HUES64 (cell line): ENCODE data around the gene MAP7.
"Not testable (repeated sequence)": the region's sequence is repeated elsewhere in the genome, so short reads cannot be mapped to it uniquely, and the experiment has no call there.

Experiments
- H3K27ac ChIP-seq: 2 replicates; pipeline ENCODE4 v1.7.0; 2013; ENCODE audit warnings: low read depth, low read length, inconsistent platforms
- H3K27me3 ChIP-seq: 2 replicates; pipeline ENCODE4 v1.6.1; 2013; ENCODE audit warnings: mild to moderate bottlenecking, low read length; ENCODE audit not compliant: insufficient read depth
- H3K36me3 ChIP-seq: 2 replicates; pipeline ENCODE4 v1.6.1; 2013; ENCODE audit warnings: mild to moderate bottlenecking, low read length; ENCODE audit not compliant: insufficient read depth
- H3K4me1 ChIP-seq: 2 replicates; pipeline ENCODE4 v1.6.1; 2013; ENCODE audit warnings: mild to moderate bottlenecking, low read length, moderate library complexity; ENCODE audit not compliant: insufficient read depth
- H3K4me3 ChIP-seq: 2 replicates; pipeline ENCODE4 v1.5.1; 2013; ENCODE audit warnings: mild to moderate bottlenecking, low read length, moderate library complexity
- H3K9ac ChIP-seq: 2 replicates; pipeline ENCODE4 v1.6.1; 2013; ENCODE audit warnings: mild to moderate bottlenecking, low read depth, low read length
- H3K9me3 ChIP-seq: 2 replicates; pipeline ENCODE4 v1.6.1; 2013; ENCODE audit warnings: low read depth, low read length; ENCODE audit not compliant: insufficient read depth
- WGBS: fragments of 150-250, 120-280 bp; methylation state at CpG from one replicate; pipeline ENCODE4 v1.1.7; 2013; ENCODE audit warnings: missing lambda C conversion rate; 5-methylcytosine and 5-hydroxymethylcytosine counted together

The MAP7 gene

GRCh38 chr6:136438441-136438840, 111.8 kb downstream of the MAP7 start:
- Histone ChIP-seq H3K4me1 (peaks cover 66% of the 10 kb centered on the region), H3K4me3 (no peak overlapping the region), H3K9me3 (no peaks in the 10 kb centered on the region), H3K27me3 (no peaks in the 10 kb centered on the region), H3K27ac (no peak overlapping the region), H3K9ac (no peak overlapping the region), H3K36me3 (no peaks in the 10 kb centered on the region)
- 40% methylated on average over 1 of the region's 3 CpGs for WGBS

- Histone ChIP-seq H3K27ac (no peak overlapping the region), H3K4me3 (no peak overlapping the region), H3K9me3 (no peaks in the 10 kb centered on the region), H3K9ac (no peak overlapping the region), H3K27me3 (no peaks in the 10 kb centered on the region), H3K36me3 (no peaks in the 10 kb centered on the region), H3K4me1 (peaks cover 69% of the 10 kb centered on the region)
- WGBS = 94% methylated on average over 3 of the region's 3 CpGs
Measured at GRCh38 chr6:136437246-136437645, 113.0 kb downstream of the MAP7 start.

- Histone ChIP-seq H3K4me3 (peak overlapping the region; percentile 4; the same call in 1 of the 2 replicates), H3K9me3 (no peaks in the 10 kb centered on the region), H3K27ac (peak overlapping the region; percentile 84), H3K9ac (no peak overlapping the region), H3K4me1 (peaks cover 60% of the 10 kb centered on the region), H3K27me3 (no peaks in the 10 kb centered on the region), H3K36me3 (no peaks in the 10 kb centered on the region)
- WGBS = 75% methylated on average over 2 of the region's 2 CpGs
Measured at GRCh38 chr6:136435101-136435500, 115.1 kb downstream of the MAP7 start.

GRCh38 chr6:136431306-136431705, 118.9 kb downstream of the MAP7 start:
- H3K27ac ChIP-seq, H3K36me3 ChIP-seq, H3K27me3 ChIP-seq, H3K4me3 ChIP-seq, H3K9me3 ChIP-seq, H3K9ac ChIP-seq: not testable (repeated sequence)
- WGBS = 97% methylated on average over 5 of the region's 5 CpGs
- H3K4me1 ChIP-seq = peaks cover 36% of the 10 kb centered on the region

GRCh38 chr6:136429264-136430065, 120.8 kb downstream of the MAP7 start:
- no peak overlapping the region for H3K27ac ChIP-seq
- H3K36me3 ChIP-seq = no peaks in the 10 kb centered on the region
- H3K9me3 ChIP-seq = no peaks in the 10 kb centered on the region
- H3K4me3 ChIP-seq = no peak overlapping the region
- no peaks in the 10 kb centered on the region for H3K27me3 ChIP-seq
- no peak overlapping the region for H3K9ac ChIP-seq
- WGBS = 87% methylated on average over 8 of the region's 8 CpGs
- H3K4me1 ChIP-seq = peaks cover 19% of the 10 kb centered on the region

- Histone ChIP-seq H3K9me3 (no peaks in the 10 kb centered on the region), H3K27me3 (no peaks in the 10 kb centered on the region), H3K4me3 (no peak overlapping the region), H3K9ac (no peak overlapping the region), H3K36me3 (no peaks in the 10 kb centered on the region), H3K4me1 (peaks cover 13% of the 10 kb centered on the region), H3K27ac (no peak overlapping the region)
Measured at GRCh38 chr6:136427378-136427717, 122.9 kb downstream of the MAP7 start.

GRCh38 chr6:136426627-136427377, 123.4 kb downstream of the MAP7 start:
- WGBS = 96% methylated on average over 7 of the region's 7 CpGs
- Histone ChIP-seq H3K27me3 (no peaks in the 10 kb centered on the region), H3K9me3 (no peaks in the 10 kb centered on the region), H3K9ac (no peak overlapping the region), H3K36me3 (no peaks in the 10 kb centered on the region), H3K4me1 (peaks cover 13% of the 10 kb centered on the region), H3K4me3 (no peak overlapping the region), H3K27ac (no peak overlapping the region)

- no peak overlapping the region for H3K27ac ChIP-seq
- no peak overlapping the region for H3K4me3 ChIP-seq
- peaks cover 8% of the 10 kb centered on the region for H3K36me3 ChIP-seq
- WGBS = 92% methylated on average over 2 of the region's 4 CpGs
- H3K4me1 ChIP-seq = peaks cover 13% of the 10 kb centered on the region
- no peaks in the 10 kb centered on the region for H3K27me3 ChIP-seq
- H3K9ac ChIP-seq = no peak overlapping the region
- no peaks in the 10 kb centered on the region for H3K9me3 ChIP-seq
Measured at GRCh38 chr6:136425793-136426192, 124.4 kb downstream of the MAP7 start.

GRCh38 chr6:136424901-136425300, 125.3 kb downstream of the MAP7 start:
- H3K4me1 ChIP-seq = peaks cover 11% of the 10 kb centered on the region
- no peak overlapping the region for H3K27ac ChIP-seq
- peaks cover 15% of the 10 kb centered on the region for H3K36me3 ChIP-seq
- no peaks in the 10 kb centered on the region for H3K9me3 ChIP-seq
- H3K9ac ChIP-seq = no peak overlapping the region
- H3K4me3 ChIP-seq = no peak overlapping the region
- H3K27me3 ChIP-seq = no peaks in the 10 kb centered on the region
- 96% methylated on average over 5 of the region's 5 CpGs for WGBS

GRCh38 chr6:136424450-136424849, 125.8 kb downstream of the MAP7 start:
- Histone ChIP-seq H3K4me1 (peaks cover 6% of the 10 kb centered on the region), H3K27ac (no peak overlapping the region), H3K9me3 (no peaks in the 10 kb centered on the region), H3K9ac (no peak overlapping the region), H3K4me3 (no peak overlapping the region), H3K27me3 (no peaks in the 10 kb centered on the region), H3K36me3 (peaks cover 15% of the 10 kb centered on the region)
- 93% methylated on average over 3 of the region's 3 CpGs for WGBS

GRCh38 chr6:136421537-136422158, 128.6 kb downstream of the MAP7 start:
- no peak overlapping the region for H3K9ac ChIP-seq
- no peaks in the 10 kb centered on the region for H3K27me3 ChIP-seq
- WGBS = 91% methylated on average over 4 of the region's 6 CpGs
- H3K4me3 ChIP-seq = no peak overlapping the region
- no peaks in the 10 kb centered on the region for H3K4me1 ChIP-seq
- peaks cover 15% of the 10 kb centered on the region for H3K36me3 ChIP-seq
- H3K9me3 ChIP-seq = no peaks in the 10 kb centered on the region
- H3K27ac ChIP-seq = no peak overlapping the region
